Measurements from ENCODE around the gene ADAMTS17.

Gene ADAMTS17

DNA sequence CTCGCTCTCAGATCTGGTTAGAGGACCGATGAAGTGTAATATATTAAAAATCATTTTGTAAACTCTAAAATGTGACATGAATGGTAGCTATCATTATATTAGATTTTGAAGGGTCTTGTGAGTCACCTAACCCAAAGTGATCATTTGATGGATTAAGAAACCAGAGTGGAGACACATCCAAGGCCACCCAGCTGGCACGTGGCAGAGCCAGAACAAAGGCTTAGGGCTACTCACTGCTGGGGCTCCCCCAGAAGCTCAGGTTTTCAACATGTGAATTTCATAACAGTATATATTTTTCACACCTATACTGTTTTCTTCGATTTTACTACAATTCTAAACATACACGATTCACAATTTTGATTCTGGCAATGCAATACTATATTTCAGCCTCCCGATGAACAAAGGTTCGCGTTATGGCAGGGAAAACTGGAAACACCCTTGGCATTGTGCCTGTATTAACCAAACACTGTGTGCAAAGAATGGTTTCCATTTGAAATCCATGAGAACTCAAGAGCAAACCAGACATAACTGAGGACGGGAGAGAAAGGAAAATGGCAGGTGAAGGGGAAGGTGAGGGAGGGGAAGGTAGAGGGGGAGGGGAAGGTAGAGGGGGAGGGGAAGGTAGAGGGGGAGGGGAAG is 88.9 kb downstream of the ADAMTS17 start:
- in situ Hi-C loops (cut with HindIII; ENCODE audit: low sequenced_read_pairs): no loop called here

DNA sequence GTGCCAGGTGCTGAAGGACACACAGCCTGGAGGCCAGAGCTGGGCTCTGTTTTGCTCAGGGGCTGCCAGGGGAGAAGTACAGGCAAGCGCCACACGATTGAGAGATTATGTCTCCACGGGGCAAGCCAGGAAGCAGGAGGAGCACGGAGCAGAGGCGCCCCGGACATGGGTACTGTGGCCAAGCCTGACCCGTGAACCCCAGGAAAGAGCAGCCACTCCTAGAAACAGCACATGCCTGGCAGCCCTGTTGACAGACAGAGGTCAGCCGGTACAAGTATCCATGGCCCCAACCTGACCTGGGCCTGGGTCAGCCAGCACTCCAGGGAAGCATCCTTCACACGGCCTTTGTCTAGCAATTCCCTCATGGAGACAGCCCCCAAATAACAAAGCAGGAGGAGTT is 89.4 kb downstream of the ADAMTS17 start:
- in situ Hi-C loops (cut with HindIII; ENCODE audit: low sequenced_read_pairs): no loop called here

DNA sequence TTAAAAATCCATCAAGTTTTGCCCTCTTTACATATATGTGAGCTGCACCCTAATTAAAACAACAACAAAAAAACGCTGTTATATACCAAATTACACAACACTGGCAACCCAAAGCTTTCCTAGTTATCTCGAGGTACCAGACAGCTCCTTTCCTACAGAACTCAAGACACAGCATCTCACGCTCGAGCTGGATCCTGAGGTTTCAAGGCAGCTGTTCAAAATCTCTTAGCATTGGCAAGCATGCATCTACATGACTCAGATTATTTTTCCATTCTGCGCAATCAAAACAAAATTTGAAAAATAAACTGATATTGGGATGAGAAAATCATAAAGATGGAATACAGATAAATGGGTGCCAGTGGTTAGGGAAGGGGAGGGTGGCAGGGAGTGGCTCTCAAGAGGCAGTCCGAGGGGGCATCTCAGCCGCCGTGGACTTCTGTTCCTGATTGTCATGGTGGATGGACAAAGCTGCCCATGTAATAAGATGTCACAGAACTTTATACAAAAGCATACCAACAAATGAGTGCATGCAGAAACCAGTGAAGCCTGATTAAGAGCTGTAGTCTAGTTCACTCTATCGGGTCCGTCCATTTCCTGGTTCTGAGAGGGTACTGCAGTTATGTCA is 91.5 kb downstream of the ADAMTS17 start:
- in situ Hi-C loops (cut with HindIII; ENCODE audit: low sequenced_read_pairs): no loop called here

DNA sequence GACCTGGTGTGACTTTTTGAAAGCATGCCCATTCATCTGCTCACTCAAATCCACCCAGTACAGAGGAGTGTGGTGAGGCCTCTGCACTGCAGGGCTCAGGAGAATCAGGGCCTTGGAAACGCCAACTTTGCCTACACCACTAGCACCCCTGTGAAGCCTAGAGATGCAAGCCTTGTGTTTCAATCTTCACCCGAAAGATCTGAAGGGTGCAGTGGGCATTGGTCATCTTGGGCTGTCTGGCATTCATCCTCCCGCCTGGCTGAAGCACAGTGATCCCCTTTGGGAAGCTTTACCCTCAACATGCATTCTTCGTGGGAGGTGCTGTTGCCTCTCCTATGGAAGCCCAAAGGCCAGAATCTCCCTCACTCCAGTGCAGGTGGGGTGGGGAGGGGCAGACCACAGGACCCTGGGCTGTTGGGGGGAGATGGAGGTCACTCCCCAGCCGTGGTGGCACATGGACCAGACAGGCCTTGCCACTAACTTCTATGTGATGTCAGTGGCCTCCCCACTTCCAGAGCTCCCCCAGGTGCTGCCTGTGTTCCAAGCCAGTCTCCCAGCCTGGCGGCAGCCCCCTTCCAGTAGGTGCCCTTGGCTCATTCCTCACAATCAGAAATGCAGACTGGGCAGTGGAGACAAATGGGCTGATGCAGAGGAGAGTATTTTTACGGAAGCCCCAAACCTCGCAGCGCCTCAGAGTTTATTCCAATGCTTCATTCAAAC is 92.5 kb downstream of the ADAMTS17 start:
- in situ Hi-C loops (cut with HindIII; ENCODE audit: low sequenced_read_pairs): no loop called here

DNA sequence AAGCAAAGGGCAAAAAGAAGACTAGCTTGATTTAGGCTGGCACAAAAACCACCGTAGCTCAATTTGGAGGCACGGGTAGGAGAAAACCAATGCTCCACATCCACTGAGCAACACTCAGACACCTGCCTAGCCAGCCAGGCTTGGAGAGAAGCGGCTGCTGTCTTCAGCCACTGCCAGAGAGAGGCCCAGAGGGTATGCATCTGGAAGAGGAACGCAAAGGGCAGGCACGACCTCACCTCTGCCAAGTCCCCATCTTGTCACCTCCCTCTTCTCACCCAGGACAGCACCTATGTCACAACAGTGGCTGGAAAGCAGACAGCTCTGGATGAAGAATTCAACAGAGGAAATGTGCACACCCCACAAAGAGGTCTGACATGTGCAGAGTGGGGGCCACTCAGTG is 93.5 kb downstream of the ADAMTS17 start:
- in situ Hi-C loops (cut with HindIII; ENCODE audit: low sequenced_read_pairs): no loop called here

DNA sequence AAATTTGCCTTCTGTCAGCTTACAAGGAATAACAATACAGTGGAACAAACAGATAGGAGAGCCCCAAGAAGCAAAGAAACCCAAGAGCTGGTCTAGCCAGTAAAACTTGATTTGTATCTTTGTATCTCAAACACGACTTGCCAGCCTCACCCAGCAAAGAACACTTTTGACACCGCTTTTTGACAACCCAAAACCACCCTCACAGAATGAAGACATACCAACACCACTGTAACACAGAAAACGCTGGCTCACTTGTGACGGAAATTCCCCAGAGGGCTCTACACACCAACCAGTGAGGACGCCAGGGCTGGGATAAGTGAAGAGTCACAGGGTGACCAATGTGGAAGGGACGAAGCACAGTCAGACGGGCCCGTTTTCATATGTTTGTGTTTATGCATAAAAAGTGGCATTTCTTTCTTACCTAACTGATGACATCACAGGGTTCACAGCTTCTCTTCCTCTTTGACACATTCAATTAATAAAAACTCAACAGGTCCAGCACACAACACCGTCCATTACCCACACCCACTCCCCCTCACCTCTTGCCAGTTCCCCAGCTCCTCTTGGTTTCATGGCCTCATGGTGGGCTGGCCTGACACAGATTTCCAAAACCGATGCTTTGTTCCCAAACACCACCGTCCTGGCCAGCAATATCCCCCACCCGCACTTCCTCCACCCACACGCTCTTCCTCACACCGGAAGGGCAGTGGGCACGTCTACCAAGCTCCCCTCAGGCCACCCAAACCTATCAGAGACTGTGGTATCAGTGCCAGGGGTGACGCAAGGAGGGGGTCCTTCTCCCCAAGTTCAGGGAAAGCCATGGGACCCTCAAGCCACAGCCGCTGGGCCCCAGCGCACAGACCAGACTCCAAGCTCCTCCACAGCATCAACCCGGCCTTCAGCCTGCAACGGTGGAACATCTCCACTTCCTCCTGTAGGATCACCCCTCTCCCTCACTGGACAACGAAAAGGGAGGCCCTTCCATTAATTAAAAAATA is 94.2 kb downstream of the ADAMTS17 start:
- in situ Hi-C loops (cut with HindIII; ENCODE audit: low sequenced_read_pairs): no loop called here

DNA sequence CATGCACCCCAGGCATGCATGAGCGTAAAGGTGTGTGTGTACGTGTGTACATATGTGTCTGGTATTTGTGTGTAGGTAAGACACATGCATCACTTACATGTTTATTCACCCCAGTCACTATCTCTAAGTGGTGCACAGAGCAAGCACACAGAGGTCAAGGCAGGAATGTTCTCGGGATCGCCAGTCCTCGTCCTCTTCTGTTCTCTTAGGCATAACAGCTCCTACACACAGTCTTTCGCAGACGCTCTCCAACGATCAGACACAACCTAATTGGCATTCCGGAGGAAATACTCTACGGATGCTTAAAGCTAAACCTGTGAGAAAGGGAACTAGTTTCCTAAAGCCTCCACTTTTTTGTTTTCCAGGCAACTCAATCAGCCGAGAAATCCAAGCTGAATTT is 95.9 kb downstream of the ADAMTS17 start:
- in situ Hi-C loops (cut with HindIII; ENCODE audit: low sequenced_read_pairs): no loop called here

DNA sequence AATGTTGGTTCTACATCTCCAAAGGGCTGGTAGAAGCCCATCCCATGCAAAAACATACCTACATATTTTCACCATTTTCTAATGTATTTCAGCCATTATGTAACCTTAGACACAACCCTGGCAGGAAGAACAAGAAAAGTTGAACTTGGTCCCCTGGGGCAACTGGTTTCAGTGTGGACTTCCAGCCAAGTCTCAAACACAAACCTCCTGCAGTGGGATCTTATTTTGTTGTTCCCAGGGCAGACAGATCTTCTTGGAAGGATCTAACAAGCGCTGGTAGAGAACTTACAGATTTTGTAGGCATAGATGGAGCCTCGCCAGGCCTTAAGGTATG is 96.3 kb downstream of the ADAMTS17 start:
- in situ Hi-C loops (cut with HindIII; ENCODE audit: low sequenced_read_pairs): no loop called here

DNA sequence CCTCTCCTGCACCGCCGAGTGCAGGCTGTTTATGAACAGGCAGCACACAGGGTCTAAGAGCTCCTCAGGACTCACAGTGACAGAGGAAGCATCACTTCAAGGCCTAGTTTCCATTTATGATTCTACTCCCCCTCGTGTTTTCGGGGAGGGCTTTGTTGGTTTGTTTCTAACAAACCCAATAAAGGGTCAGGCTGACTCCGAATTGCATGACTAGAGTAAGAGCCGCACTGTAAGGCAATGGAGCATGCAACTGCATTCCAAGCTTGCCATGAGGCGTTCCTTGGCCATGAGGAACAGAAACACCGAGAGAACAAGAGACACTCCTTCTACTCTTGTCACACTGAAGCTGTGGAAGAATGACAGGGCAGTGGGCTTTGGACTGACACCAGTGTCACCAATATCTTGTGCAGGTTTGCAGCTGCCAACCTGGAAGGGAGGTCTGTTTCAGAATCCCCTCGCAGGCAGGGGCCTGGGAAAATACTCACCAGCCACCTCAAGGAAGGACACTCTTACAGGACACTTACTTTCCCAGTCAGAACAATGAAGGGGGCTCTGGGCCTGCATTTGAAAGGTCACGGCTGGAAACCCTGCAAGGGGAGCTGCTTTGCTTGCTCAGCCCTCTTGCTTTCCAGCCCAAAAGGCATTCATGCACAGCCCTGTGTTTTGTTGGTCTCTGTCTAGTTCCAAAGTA is 96.8 kb downstream of the ADAMTS17 start:
- in situ Hi-C loops (cut with HindIII; ENCODE audit: low sequenced_read_pairs): no loop called here

DNA sequence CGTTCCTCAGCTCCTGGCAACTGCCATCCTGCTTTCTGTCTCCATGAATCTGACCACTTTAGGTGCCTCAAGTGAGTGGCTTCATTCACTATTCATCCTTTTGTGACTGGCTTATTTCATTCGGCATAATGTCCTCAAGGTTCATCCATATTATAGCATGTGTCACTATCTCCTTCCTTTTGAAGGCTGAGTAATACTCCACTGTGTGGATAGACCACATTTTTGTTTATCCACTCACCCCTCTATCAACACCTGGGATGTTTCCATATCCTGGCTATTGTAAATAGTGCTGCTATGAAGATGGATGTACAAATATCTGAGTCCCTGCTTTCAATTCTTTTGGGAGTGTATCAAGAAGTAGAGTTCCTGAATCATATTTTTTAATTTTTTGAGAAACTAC is 98.8 kb downstream of the ADAMTS17 start:
- in situ Hi-C loops (cut with HindIII; ENCODE audit: low sequenced_read_pairs): no loop called here

DNA sequence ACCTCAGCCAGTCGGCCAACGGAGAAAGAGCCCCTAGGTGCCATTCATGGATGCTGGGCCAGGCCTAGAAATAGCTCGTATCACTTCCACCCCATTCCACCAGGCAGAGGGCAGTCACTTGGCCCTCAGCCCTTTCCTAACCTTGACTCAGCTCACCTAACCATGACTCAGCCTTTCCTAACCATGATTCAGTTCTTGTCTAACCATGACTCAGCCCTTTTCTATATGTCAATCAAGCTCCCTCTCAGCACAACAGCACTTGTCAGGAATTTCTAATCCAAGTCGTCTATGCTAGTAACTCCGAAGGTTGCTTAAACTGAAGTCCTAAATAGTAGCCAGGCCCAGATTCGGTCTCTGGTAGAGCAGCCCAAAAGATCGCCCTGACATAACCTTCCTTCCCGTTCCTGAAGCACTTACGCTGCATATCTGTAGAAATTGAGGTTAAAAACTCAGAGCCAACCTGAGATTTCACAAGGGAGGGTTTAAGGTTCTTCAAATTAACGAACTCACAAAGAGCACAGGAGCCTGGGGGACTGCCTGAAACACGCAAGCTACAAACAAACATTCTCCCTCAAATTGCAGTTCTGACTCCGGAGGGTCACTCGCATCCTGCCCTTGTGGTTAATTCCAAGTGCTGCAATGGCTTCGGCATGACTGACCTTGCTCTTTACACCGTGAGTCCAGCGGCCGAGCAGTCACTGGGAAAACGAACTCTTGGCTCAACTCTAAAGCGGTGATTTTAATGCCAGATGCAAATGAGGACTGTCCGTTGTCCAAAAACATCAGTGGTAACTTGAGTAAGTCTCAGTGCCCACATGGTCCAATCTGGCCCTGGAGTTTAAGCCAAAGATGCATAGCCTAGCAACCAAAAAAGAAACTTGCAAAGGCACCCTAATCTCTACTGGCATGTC is 99.9 kb downstream of the ADAMTS17 start:
- in situ Hi-C loops (cut with HindIII; ENCODE audit: low sequenced_read_pairs): no loop called here

DNA sequence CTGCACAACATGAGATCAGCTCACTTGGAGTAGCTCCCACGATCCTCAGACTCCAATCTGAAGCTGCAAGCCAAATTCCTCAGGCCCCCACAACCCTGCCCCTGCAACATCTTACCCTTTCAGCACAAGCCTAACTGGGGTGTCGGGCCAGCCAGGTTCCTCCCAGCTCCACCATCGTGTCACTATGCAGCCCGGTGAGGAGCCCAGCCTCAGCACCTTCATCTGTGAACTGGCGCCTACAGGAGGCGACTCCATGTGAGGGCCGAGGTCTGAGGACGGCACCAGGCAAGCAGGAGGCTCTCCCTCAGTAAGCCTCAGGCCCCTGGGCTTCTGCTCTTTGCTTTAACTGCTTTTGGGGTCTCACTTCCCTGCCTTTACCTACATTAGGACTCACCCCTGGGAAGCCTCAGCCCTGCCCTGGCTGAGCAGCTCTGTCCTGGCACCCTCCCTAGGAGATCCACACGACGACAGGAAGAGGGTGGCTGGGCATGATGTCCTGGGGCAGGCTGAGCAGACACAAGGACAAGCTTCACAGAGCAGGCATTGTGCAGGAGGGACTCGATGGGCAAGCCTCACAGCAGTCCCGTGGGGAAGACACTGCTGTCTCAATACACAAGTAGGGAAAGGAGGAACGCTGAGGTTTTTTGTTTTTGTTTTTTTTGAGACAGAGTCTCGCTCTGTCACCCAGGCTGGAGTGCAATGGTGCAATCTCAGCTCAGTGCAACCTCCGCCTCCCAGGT is 104.6 kb downstream of the ADAMTS17 start:
- in situ Hi-C loops (cut with HindIII; ENCODE audit: low sequenced_read_pairs): no loop called here

DNA sequence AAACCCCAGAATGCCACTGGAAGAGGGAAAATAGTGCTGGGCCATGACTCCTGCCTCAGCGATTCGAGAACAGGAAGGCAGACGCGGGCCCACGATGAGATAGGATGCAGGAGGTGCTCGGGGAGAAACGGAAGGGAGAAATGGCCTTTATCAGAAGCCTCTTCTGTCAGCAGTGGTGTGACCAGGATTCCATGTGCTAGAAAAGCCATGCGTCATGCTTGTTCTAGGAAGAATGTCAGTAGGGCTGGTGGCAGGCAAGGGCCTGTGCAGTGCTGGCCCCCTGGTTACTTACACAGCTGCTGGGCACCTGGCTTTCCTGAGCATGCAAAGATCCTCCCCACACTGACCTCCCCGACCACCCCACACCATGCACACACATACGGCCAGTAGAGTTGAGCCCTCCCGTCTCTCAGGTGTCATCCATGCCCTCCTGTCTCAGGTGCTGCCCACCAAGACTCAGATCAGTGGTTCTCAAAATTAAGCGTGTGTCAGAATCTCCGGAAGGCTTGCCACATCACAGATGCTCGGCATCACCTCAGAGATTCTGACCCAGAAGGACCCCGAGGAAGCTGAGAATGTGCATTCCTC is 106.7 kb downstream of the ADAMTS17 start:
- in situ Hi-C loops (cut with HindIII; ENCODE audit: low sequenced_read_pairs): no loop called here

DNA sequence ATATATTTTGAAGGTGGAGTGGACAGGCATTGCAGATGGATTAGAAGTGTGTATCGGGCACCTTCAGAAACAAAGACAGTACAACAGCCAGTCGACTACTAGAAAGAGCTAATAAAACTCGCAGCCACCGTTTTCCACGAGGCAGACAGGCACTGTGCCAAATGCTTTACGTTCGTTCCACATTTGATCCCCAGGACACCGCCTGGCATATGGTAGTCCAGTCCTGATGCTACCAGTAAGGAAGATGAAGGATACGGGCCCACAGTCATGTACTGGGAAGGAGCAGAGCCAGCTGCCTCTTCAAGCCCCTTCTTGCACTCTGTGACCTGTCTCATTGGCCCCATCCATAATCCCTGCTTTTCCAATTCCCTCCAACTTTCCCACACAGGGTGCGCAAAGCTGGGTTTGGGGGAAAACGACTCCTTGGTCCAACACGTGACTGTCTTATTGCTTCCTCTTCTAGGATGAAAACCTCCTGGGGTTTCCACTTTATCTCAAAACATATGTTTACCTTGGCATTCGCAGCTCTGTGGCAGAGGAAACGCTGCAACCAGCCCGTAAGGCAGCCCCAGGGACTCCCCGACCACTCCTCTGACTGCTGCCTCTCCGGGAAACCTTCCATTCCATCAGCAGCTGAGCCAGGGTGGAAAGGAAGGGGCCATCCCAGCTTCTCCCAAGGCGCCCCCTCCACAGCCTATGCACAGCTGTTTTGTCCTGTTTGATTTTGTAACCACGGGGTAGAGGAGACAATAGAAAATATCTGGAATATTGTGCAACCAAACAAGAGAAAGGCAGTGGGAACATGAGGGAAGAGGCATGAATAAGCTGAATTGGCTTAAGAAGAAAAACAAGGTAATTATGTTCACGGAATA is 107.4 kb downstream of the ADAMTS17 start:
- in situ Hi-C loops (cut with HindIII; ENCODE audit: low sequenced_read_pairs): no loop called here

DNA sequence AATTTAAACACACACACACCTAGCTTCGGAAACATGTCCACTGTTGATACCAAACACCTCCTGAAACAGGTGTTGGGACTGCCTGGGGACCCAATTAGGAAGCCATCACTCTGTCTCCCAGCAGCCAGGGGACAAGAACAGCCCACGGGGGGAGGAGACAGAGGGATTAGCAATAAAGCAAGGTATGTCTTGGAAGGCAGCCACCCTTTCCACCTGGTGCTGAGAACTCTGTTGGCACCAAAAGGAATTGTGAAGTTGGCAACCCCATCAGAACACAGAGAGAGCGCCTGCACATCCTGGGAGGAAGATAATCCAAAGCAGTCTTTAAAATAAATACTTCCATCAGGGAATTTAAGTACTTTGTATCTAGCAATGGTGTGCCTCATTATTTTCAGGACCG is 111.0 kb downstream of the ADAMTS17 start:
- in situ Hi-C loops (cut with HindIII; ENCODE audit: low sequenced_read_pairs): no loop called here

DNA sequence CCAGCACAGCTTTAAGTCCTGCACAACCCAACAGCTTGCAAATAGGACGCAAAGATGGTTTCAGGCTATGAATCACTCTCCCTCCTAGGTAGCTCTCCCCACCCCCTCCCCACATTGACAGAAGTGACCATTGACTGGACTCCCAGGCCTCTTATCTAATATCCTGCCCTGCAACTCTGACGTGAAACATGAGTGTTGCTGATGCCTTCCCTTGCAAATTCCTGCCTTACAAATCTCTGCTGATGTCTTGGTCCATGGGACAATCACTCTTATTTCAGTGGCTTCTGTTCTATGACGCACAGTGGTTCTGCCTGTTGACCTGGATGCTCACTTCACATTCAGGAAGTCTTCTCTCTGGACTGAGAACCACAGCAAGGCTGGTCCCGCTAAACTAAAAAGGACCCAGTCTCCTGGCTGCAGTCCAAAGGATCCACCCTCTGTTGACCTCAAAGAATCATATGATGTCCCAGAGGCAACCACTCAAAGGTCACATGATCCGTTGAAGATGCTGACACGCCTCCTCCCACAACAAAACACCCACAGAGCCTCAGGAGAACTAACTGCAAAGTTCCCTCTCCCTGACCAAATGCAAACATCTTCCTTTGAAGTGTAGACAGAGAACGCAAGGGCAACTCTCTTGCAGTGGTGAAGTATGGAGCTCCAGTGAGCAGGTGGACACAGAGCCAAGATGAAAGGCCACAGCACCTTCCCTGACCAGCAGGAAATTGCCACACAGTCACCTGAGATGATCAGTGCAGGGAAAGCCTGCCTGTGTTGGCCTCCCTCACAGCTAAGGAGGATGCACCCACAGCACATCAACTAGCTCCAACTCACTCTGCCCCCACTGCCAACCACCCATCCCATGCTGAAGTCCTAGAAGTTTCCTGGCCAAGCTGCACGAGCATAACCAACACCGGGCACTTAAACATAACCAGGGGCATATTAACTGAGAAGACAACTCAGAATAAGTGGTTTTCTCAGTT is 112.3 kb downstream of the ADAMTS17 start:
- in situ Hi-C loops (cut with HindIII; ENCODE audit: low sequenced_read_pairs): no loop called here
